Fibroblast of lung (primary cell): Measurements from ENCODE around the gene WDPCP. TPM values are rescaled to one million over a fixed set of nuclear protein-coding genes. Genes with fewer than 3 reads are reported as not detected.

Experiments used
- DNase-seq, 2 donors: peaks; one replicate each; pipeline versions ENCODE4 v3.0.0 to v3.0.0-alpha.2; 2010; ENCODE audit warnings: low read depth in 2 of 2
- H2AFZ ChIP-seq: 2 replicates; pipeline ENCODE4 v1.5.1; 2012; ENCODE audit warnings: low read length, control low read depth, inconsistent platforms
- H3K27ac ChIP-seq: 2 replicates; pipeline ENCODE4 v1.5.1; 2011; ENCODE audit warnings: low read length, control low read depth; ENCODE audit not compliant: insufficient read depth
- H3K27me3 ChIP-seq: 2 replicates; pipeline ENCODE4 v1.5.1; 2011; ENCODE audit warnings: mild to moderate bottlenecking, low read length; ENCODE audit not compliant: control insufficient read depth, insufficient read depth
- H3K36me3 ChIP-seq: 2 replicates; pipeline ENCODE4 v1.5.1; 2011; ENCODE audit warnings: low read length; ENCODE audit not compliant: control insufficient read depth, insufficient read depth
- H3K4me1 ChIP-seq: 2 replicates; pipeline ENCODE4 v1.5.1; 2011; ENCODE audit warnings: low read length; ENCODE audit not compliant: control insufficient read depth, insufficient read depth; ENCODE audit errors: extremely low read depth
- H3K4me2 ChIP-seq: 2 replicates; pipeline ENCODE4 v1.5.1; 2011; ENCODE audit warnings: low read length, control low read depth; ENCODE audit not compliant: insufficient read depth; ENCODE audit errors: extremely low read depth
- H3K4me3 ChIP-seq, 4 experiments: fragments of 200-600 bp in 1 of 4; sonication (generic) in 1 of 4; replicated peaks in 1 of 4; 2 replicates each; pipeline ENCODE4 v1.5.1; 2011 to 2016; ENCODE audit warnings: low read length in 4 of 4, low read depth in 3 of 4, mild to moderate bottlenecking in 3 of 4, control low read depth in 2 of 4, inconsistent platforms in 1 of 4, mixed read lengths in 1 of 4; ENCODE audit not compliant: insufficient read depth in 1 of 4; ENCODE audit errors: control extremely low read depth in 1 of 4
- H3K79me2 ChIP-seq: 2 replicates; pipeline ENCODE4 v1.5.1; 2012; ENCODE audit warnings: mild to moderate bottlenecking, low read length, inconsistent platforms; ENCODE audit not compliant: control insufficient read depth, insufficient read depth
- H3K9ac ChIP-seq: 2 replicates; pipeline ENCODE4 v1.5.1; 2011; ENCODE audit warnings: mild to moderate bottlenecking, low read length, control low read depth; ENCODE audit not compliant: insufficient read depth
- H3K9me3 ChIP-seq: 2 replicates; pipeline ENCODE4 v1.5.1; 2012; ENCODE audit warnings: low read depth, low read length; ENCODE audit not compliant: control insufficient read depth, insufficient read depth
- H4K20me1 ChIP-seq: 2 replicates; pipeline ENCODE4 v1.5.1; 2011; ENCODE audit warnings: low read length; ENCODE audit not compliant: control insufficient read depth, insufficient read depth; ENCODE audit errors: extremely low read depth
- EZH2 ChIP-seq: IDR thresholded peaks from 2 replicates; pipeline ENCODE4 v1.5.1; 2012; ENCODE audit warnings: low read length, control low read depth, mild to moderate bottlenecking; ENCODE audit errors: missing control alignments
- polyA plus RNA-seq, 2 donors: library from polyadenylated mRNA; depleted of rRNA in 1 of 2; stranded (reverse) in 1 of 2; unstranded in 1 of 2; fragments of >200 nt; gene quantifications; 2 replicates each; pipeline ENCODE4 v1.2.1, GENCODE V29; 2011 to 2012; ENCODE audit warnings: missing spikeins in 1 of 2
- total RNA-seq: library from RNA; depleted of rRNA; stranded (reverse); fragments of >200 nt; gene quantifications from 2 replicates; pipeline ENCODE4 v1.2.1, GENCODE V29; 2014
- TF ChIP-seq, protein P1 (sequence below), 2 donors: IDR thresholded peaks in 1 of 2; conservative IDR thresholded peaks in 1 of 2; 1 replicate in 1 of 2; 2 replicates in 1 of 2; pipeline ENCODE4 v1.5.1; 2011 to 2012; ENCODE audit warnings: low read length in 2 of 2, control low read depth in 1 of 2, inconsistent platforms in 1 of 2, low read depth in 1 of 2, mild to moderate bottlenecking in 1 of 2

The WDPCP gene
- total and polyA plus RNA-seq, 2 donors (not counting 1 experiment from before 2014, with no cell fraction given) = 5.2 to 8.4 TPM

- H2AFZ ChIP-seq = no peak overlapping the region
- H3K27me3 ChIP-seq = no peaks in the 10 kb centered on the region
- H3K9ac ChIP-seq = no peak overlapping the region
- H3K79me2 ChIP-seq = no peaks in the 10 kb centered on the region
- no peak overlapping the region for H3K4me2 ChIP-seq
- no peaks in the 10 kb centered on the region for H4K20me1 ChIP-seq
- no peak overlapping the region for H3K4me3 ChIP-seq
- H3K9me3 ChIP-seq = no peaks in the 10 kb centered on the region
- DNase-seq = no peak
- TF ChIP-seq, protein P1, sequence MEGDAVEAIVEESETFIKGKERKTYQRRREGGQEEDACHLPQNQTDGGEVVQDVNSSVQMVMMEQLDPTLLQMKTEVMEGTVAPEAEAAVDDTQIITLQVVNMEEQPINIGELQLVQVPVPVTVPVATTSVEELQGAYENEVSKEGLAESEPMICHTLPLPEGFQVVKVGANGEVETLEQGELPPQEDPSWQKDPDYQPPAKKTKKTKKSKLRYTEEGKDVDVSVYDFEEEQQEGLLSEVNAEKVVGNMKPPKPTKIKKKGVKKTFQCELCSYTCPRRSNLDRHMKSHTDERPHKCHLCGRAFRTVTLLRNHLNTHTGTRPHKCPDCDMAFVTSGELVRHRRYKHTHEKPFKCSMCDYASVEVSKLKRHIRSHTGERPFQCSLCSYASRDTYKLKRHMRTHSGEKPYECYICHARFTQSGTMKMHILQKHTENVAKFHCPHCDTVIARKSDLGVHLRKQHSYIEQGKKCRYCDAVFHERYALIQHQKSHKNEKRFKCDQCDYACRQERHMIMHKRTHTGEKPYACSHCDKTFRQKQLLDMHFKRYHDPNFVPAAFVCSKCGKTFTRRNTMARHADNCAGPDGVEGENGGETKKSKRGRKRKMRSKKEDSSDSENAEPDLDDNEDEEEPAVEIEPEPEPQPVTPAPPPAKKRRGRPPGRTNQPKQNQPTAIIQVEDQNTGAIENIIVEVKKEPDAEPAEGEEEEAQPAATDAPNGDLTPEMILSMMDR (conservative IDR thresholded peaks at IDR 0.05 in 1 of 2, IDR thresholded peaks at IDR 0.05 in 1 of 2; ENCODE audit: low read depth in 1 of 2, low read length in 2 of 2) = no peak
- no peak for TF ChIP-seq EZH2
- H3K36me3 ChIP-seq = no peaks in the 10 kb centered on the region
- no peaks in the 10 kb centered on the region for H3K4me1 ChIP-seq
- H3K27ac ChIP-seq = no peak overlapping the region
These were observed 319.3 kb downstream of the WDPCP start for GRCh38 chr2:63268946-63269345.

DNA sequence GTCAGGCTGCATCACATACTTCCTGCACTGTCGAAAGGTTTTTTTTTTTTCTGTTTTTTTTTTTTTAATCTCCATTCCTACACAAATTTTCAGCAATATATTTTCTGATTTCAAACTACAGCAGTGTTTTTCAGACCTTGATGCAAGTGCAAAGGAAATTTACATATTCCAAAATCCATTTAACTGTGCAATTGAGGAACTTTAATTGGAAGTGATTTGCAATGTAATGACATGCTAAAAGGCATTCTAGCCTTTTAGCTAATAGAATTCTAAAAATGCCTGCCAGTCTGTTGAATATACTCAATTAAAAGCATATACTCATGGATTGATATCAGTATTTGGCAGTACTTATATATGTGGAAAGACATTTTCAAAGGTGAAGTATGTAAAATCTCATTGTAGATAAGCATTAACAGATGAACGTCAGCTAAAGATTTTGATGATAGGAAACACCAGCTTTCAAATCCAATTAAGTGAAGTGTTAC lies 327.1 kb downstream of the WDPCP start:
- TF ChIP-seq, protein P1 (conservative IDR thresholded peaks at IDR 0.05 in 1 of 2, IDR thresholded peaks at IDR 0.05 in 1 of 2; ENCODE audit: low read depth in 1 of 2, low read length in 2 of 2) = no peak
- TF ChIP-seq EZH2 = no peak
- no peaks in the 10 kb centered on the region for H3K4me1 ChIP-seq
- DNase-seq = no peak
- H3K9ac ChIP-seq = no peak overlapping the region
- no peak overlapping the region for H2AFZ ChIP-seq
- H3K4me2 ChIP-seq = no peak overlapping the region
- no peak overlapping the region for H3K27ac ChIP-seq
- H3K4me3 ChIP-seq = no peak overlapping the region
- H3K79me2 ChIP-seq = no peaks in the 10 kb centered on the region
- H3K9me3 ChIP-seq = no peaks in the 10 kb centered on the region
- H3K36me3 ChIP-seq = no peaks in the 10 kb centered on the region
- H3K27me3 ChIP-seq = no peaks in the 10 kb centered on the region
- no peaks in the 10 kb centered on the region for H4K20me1 ChIP-seq

DNA sequence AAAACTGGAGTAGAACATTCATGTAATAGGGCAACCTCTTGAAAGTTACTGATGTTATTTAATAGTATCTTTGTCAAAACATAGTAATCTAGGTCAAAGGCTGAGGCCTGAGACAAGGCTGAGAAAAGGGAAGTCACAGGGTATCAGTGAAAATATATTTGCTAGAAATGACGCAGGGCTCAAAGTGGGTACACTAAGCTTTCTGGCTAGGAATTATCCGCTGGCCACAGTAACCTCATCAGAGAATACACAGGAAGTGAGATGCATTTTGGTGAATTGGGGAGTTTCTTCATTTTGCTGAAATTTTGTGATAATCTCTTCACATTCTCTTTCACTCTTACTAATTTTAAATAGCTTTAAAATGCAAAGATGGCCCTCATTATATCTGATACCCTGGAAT lies 330.8 kb downstream of the WDPCP start:
- Histone ChIP-seq H2AFZ (no peak overlapping the region), H3K27ac (no peak overlapping the region), H3K79me2 (no peaks in the 10 kb centered on the region), H4K20me1 (no peaks in the 10 kb centered on the region), H3K4me3 (no peak overlapping the region), H3K36me3 (no peaks in the 10 kb centered on the region), H3K9me3 (no peaks in the 10 kb centered on the region), H3K27me3 (no peaks in the 10 kb centered on the region), H3K9ac (no peak overlapping the region), H3K4me1 (no peaks in the 10 kb centered on the region), H3K4me2 (no peak overlapping the region)
- no peak for DNase-seq
- TF ChIP-seq EZH2 = no peak
- TF ChIP-seq, protein P1 (conservative IDR thresholded peaks at IDR 0.05 in 1 of 2, IDR thresholded peaks at IDR 0.05 in 1 of 2; ENCODE audit: low read depth in 1 of 2, low read length in 2 of 2) = no peak
